SK-N-MC (cell line): Measurements from ENCODE around the gene IFT43.

Experiments used
- EZH2 ChIP-seq: fragments of 200-600 bp; sonication (generic); IDR thresholded peaks from one replicate; pipeline ENCODE4 v1.6.1; 2017; ENCODE audit warnings: antibody characterized with exemption
- FOXP2 ChIP-seq: optimal IDR thresholded peaks from 2 replicates; pipeline ENCODE3; 2011; ENCODE audit warnings: mild to moderate bottlenecking, moderate library complexity; ENCODE audit not compliant: insufficient read depth; ENCODE audit errors: extremely low read length, control extremely low read depth
- POLR2AphosphoS5 ChIP-seq: IDR thresholded peaks from 2 replicates; pipeline ENCODE4 v1.6.1; 2012; ENCODE audit warnings: mild to moderate bottlenecking, low read depth, low read length, borderline replicate concordance

GRCh38 chr14:76007852-76008251, 22.3 kb downstream of the IFT43 start:
- TF ChIP-seq EZH2 (no peak), POLR2AphosphoS5 (no peak), FOXP2 (no peak)
